ENCODE results near the gene LRRC10. TPM values are rescaled to one million over a fixed set of nuclear protein-coding genes. Genes with fewer than 3 reads are reported as not detected.

LRRC10 gene
- total and polyA plus RNA-seq, 11 donors: 7.4 to 82.9 (median 36.6) TPM

- Histone ChIP-seq H3K27me3 (no peaks in the 10 kb centered on the region), H3K9me3 (no peaks in the 10 kb centered on the region), H3K27ac (peak overlapping the region in 2 of 12 donors; percentile 15 to 39), H3K36me3 (no peaks in the 10 kb centered on the region), H3K4me1 (peaks cover 0 to 5% (median 0%) of the 10 kb centered on the region in 12 donors), H3K4me3 (no peak overlapping the region)
- ATAC-seq (peak in 1 of 4 donors; percentile 45), DNase-seq (no peak)
- 27 to 39% (median 37%) methylated on average over 4 of the region's 4 CpGs for WGBS, 4 donors
- intact Hi-C loops (cut with DNase I): loop anchor here in 3 of 10 donors (10.0 kb wide), 2 partner anchors 235 to 265 kb away; no protein-coding TSS in a partner anchor
- TF ChIP-seq CTCF (IDR thresholded peaks at IDR 0.05) (no peak), POLR2A (IDR thresholded peaks at IDR 0.05) (no peak)
These were observed 38.8 kb upstream of the LRRC10 start for GRCh38 chr12:69649529-69649928.

DNA sequence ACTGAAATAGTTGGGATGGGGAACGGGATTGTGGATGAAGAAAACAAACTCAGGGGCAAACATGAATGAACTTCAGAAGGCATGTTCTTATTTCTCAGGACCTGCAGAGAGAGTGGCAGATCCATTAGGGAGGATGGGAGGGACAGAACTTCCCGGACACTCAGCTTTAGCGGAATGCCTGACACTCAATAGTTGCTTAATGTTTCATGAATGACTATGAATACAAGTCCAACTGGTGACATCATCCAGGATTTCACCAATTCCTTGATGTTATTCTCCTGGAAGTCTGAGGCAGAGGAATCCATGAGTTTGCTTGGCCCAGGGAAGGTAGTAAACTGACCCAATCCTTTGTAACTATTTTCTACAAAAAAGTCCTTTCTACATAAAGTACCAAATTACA lies 37.8 kb upstream of the LRRC10 start:
- no peak overlapping the region for H3K27ac ChIP-seq
- peak in 1 of 4 donors; percentile 33 for ATAC-seq
- no peak overlapping the region for H3K4me3 ChIP-seq
- H3K27me3 ChIP-seq: no peaks in the 10 kb centered on the region
- H3K9me3 ChIP-seq: no peaks in the 10 kb centered on the region
- WGBS, 4 donors: 58 to 77% (median 70%) methylated on average over 3 of the region's 3 CpGs
- no peak for DNase-seq
- intact Hi-C loops (cut with DNase I): loop anchor here in 3 of 10 donors (10.0 kb wide), 2 partner anchors 234 to 264 kb away; no protein-coding TSS in a partner anchor
- TF ChIP-seq CTCF (IDR thresholded peaks at IDR 0.05) (no peak), POLR2A (IDR thresholded peaks at IDR 0.05) (no peak)
- peaks cover 0 to 5% (median 0%) of the 10 kb centered on the region in 12 donors for H3K4me1 ChIP-seq
- H3K36me3 ChIP-seq: no peaks in the 10 kb centered on the region

GRCh38 chr12:69647178-69647577 lies 36.5 kb upstream of the LRRC10 start:
- no peaks in the 10 kb centered on the region for H3K27me3 ChIP-seq
- no peak overlapping the region for H3K27ac ChIP-seq
- no peaks in the 10 kb centered on the region for H3K36me3 ChIP-seq
- intact Hi-C loops (cut with DNase I): loop anchor here in 3 of 10 donors (10.0 kb wide), 2 partner anchors 232 to 262 kb away; no protein-coding TSS in a partner anchor
- TF ChIP-seq CTCF (IDR thresholded peaks at IDR 0.05): no peak
- no peak for TF ChIP-seq POLR2A (IDR thresholded peaks at IDR 0.05)
- peaks cover 0 to 5% (median 0%) of the 10 kb centered on the region in 12 donors for H3K4me1 ChIP-seq
- H3K9me3 ChIP-seq: no peaks in the 10 kb centered on the region
- H3K4me3 ChIP-seq: no peak overlapping the region
- 54 to 65% (median 63%) methylated on average over 4 of the region's 4 CpGs for WGBS, 4 donors
- ATAC-seq: no peak
- no peak for DNase-seq

DNA sequence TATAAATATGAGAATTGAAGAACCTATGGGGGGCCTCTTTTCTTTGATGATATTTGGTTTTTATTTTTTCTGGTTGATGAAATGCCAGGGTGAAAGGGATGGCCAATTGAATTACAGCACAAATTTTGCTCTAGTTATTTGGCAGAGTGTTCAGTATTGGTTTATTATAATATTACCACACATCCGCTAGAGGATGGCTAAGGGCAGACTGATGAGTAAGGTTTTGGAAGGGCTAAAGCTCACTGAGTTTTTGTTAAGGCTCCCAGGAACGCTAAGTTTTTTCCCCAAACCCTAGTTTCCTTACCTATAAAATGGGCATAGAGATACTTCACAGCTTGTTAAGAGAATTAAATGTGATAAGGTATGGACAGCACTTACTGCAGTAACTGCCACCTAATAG lies 34.3 kb upstream of the LRRC10 start:
- no peak for TF ChIP-seq CTCF (IDR thresholded peaks at IDR 0.05)
- no peak for TF ChIP-seq POLR2A (IDR thresholded peaks at IDR 0.05)
- intact Hi-C loops (cut with DNase I): loop anchor here in 3 of 10 donors (10.0 kb wide), 2 partner anchors 230 to 260 kb away; no protein-coding TSS in a partner anchor
- 91 to 97% (median 96%) methylated on average over 2 of the region's 2 CpGs for WGBS, 4 donors
- Histone ChIP-seq H3K36me3 (no peaks in the 10 kb centered on the region), H3K27ac (no peak overlapping the region), H3K4me1 (peaks cover 0 to 9% (median 0%) of the 10 kb centered on the region in 12 donors), H3K4me3 (no peak overlapping the region), H3K27me3 (no peaks in the 10 kb centered on the region), H3K9me3 (no peaks in the 10 kb centered on the region)
- ATAC-seq (no peak), DNase-seq (no peak)
